ENCODE measurements around the gene LPAR3. TPM values are rescaled to one million over a fixed set of nuclear protein-coding genes. Genes with fewer than 3 reads are reported as not detected.

The LPAR3 gene
- total and polyA plus RNA-seq, 2 experiments from 2014 or later = 0.18 to 2.7 TPM

GRCh38 chr1:84795966-84796600, 96.9 kb downstream of the LPAR3 start:
- TF ChIP-seq, protein P1, sequence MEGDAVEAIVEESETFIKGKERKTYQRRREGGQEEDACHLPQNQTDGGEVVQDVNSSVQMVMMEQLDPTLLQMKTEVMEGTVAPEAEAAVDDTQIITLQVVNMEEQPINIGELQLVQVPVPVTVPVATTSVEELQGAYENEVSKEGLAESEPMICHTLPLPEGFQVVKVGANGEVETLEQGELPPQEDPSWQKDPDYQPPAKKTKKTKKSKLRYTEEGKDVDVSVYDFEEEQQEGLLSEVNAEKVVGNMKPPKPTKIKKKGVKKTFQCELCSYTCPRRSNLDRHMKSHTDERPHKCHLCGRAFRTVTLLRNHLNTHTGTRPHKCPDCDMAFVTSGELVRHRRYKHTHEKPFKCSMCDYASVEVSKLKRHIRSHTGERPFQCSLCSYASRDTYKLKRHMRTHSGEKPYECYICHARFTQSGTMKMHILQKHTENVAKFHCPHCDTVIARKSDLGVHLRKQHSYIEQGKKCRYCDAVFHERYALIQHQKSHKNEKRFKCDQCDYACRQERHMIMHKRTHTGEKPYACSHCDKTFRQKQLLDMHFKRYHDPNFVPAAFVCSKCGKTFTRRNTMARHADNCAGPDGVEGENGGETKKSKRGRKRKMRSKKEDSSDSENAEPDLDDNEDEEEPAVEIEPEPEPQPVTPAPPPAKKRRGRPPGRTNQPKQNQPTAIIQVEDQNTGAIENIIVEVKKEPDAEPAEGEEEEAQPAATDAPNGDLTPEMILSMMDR (IDR thresholded peaks at IDR 0.05; ENCODE audit: poor library complexity) = no peak
- TF ChIP-seq EZH2 (IDR thresholded peaks at IDR 0.05; ENCODE audit: borderline replicate concordance) = no peak
- TF ChIP-seq EZH2phosphoT487 (IDR thresholded peaks at IDR 0.05; ENCODE audit: low read depth, severe bottlenecking, unreplicated experiment) = no peak
- H3K36me3 ChIP-seq (replicated peaks; ENCODE audit: insufficient read depth, low read depth) = no peaks in the 10 kb centered on the region

GRCh38 chr1:84795213-84795612, 97.8 kb downstream of the LPAR3 start:
- no peak for DNase-seq (ENCODE audit: low spot score)
- TF ChIP-seq, protein P1 (IDR thresholded peaks at IDR 0.05; ENCODE audit: poor library complexity) = no peak
- TF ChIP-seq EZH2 (IDR thresholded peaks at IDR 0.05; ENCODE audit: borderline replicate concordance) (no peak), EZH2phosphoT487 (IDR thresholded peaks at IDR 0.05; ENCODE audit: low read depth, severe bottlenecking, unreplicated experiment) (no peak)
- no peak overlapping the region for H3K4me2 ChIP-seq
- no peak overlapping the region for H3K27ac ChIP-seq
- H3K4me3 ChIP-seq = no peak overlapping the region
- no peaks in the 10 kb centered on the region for H3K9me3 ChIP-seq (ENCODE audit: low read depth)
- H2AFZ ChIP-seq = no peak overlapping the region
- H3K79me2 ChIP-seq = no peaks in the 10 kb centered on the region
- 95% methylated on average over 2 of the region's 2 CpGs for WGBS (ENCODE audit: low lambda C conversion rate, missing lambda C conversion rate)
- H3K9me2 ChIP-seq (replicated peaks; ENCODE audit: insufficient read depth) = no peaks in the 10 kb centered on the region
- H3K4me1 ChIP-seq (ENCODE audit: insufficient read depth) = no peaks in the 10 kb centered on the region
- H3K36me3 ChIP-seq (replicated peaks; ENCODE audit: insufficient read depth, low read depth) = no peaks in the 10 kb centered on the region
- no peaks in the 10 kb centered on the region for H4K20me1 ChIP-seq (ENCODE audit: insufficient read depth, poor library complexity, severe bottlenecking)
- no peaks in the 10 kb centered on the region for H3K27me3 ChIP-seq

More at GRCh38 chr1:84795966-84796600, 96.9 kb downstream of the LPAR3 start:
- no peak overlapping the region for H3K27ac ChIP-seq
- H3K4me3 ChIP-seq = no peak overlapping the region
- no peaks in the 10 kb centered on the region for H4K20me1 ChIP-seq (ENCODE audit: insufficient read depth, poor library complexity, severe bottlenecking)
- no peak overlapping the region for H3K4me2 ChIP-seq
- no peaks in the 10 kb centered on the region for H3K79me2 ChIP-seq
- no peaks in the 10 kb centered on the region for H3K9me3 ChIP-seq (ENCODE audit: low read depth)
- H3K4me1 ChIP-seq (ENCODE audit: insufficient read depth) = no peaks in the 10 kb centered on the region
- no peak for DNase-seq (ENCODE audit: low spot score)
- H3K27me3 ChIP-seq = no peaks in the 10 kb centered on the region
- H3K9me2 ChIP-seq (replicated peaks; ENCODE audit: insufficient read depth) = no peaks in the 10 kb centered on the region
- 85% methylated on average over 9 of the region's 9 CpGs for WGBS (ENCODE audit: low lambda C conversion rate, missing lambda C conversion rate)
- H2AFZ ChIP-seq = no peak overlapping the region

GRCh38 chr1:84792421-84792820, 100.6 kb downstream of the LPAR3 start:
- H3K36me3 ChIP-seq (replicated peaks; ENCODE audit: insufficient read depth, low read depth) = no peaks in the 10 kb centered on the region
- 100% methylated on average over 2 of the region's 2 CpGs for WGBS (ENCODE audit: low lambda C conversion rate, missing lambda C conversion rate)

More at GRCh38 chr1:84792421-84792820, 100.6 kb downstream of the LPAR3 start:
- Histone ChIP-seq H3K4me1 (ENCODE audit: insufficient read depth) (no peaks in the 10 kb centered on the region), H4K20me1 (ENCODE audit: insufficient read depth, poor library complexity, severe bottlenecking) (no peaks in the 10 kb centered on the region), H3K9me2 (replicated peaks; ENCODE audit: insufficient read depth) (no peaks in the 10 kb centered on the region), H3K9me3 (ENCODE audit: low read depth) (no peaks in the 10 kb centered on the region), H3K27ac (no peak overlapping the region), H3K27me3 (no peaks in the 10 kb centered on the region), H3K4me3 (no peak overlapping the region), H3K79me2 (no peaks in the 10 kb centered on the region), H2AFZ (no peak overlapping the region), H3K4me2 (no peak overlapping the region)
- TF ChIP-seq EZH2 (IDR thresholded peaks at IDR 0.05; ENCODE audit: borderline replicate concordance) = no peak
- TF ChIP-seq EZH2phosphoT487 (IDR thresholded peaks at IDR 0.05; ENCODE audit: low read depth, severe bottlenecking, unreplicated experiment) = no peak
- TF ChIP-seq, protein P1 (IDR thresholded peaks at IDR 0.05; ENCODE audit: poor library complexity) = no peak
- DNase-seq (ENCODE audit: low spot score) = no peak

Data from hepatocyte (in vitro differentiated cells).